Neural progenitor cell (in vitro differentiated cells): ENCODE results near the gene UNC5B. TPM values are rescaled to one million over a fixed set of nuclear protein-coding genes. Genes with fewer than 3 reads are reported as not detected.

Source experiments
- DNase-seq: peaks from one replicate; pipeline ENCODE4 v3.0.0-alpha.2; 2016; ENCODE audit warnings: low spot score
- H2AFZ ChIP-seq: fragments of 200-600 bp; sonication (generic); replicated peaks from 2 replicates; pipeline ENCODE4 v1.6.1; 2016; ENCODE audit warnings: antibody characterized with exemption
- H3F3A ChIP-seq: fragments of 200-600 bp; sonication (generic); 2 replicates; pipeline ENCODE4 v1.6.1; 2016; ENCODE audit warnings: antibody characterized with exemption, low read depth
- H3K27ac ChIP-seq: fragments of 200-600 bp; sonication (generic); 2 replicates; pipeline ENCODE4 v1.5.1; 2016; ENCODE audit warnings: mild to moderate bottlenecking
- H3K27me3 ChIP-seq: fragments of 200-600 bp; sonication (generic); 2 replicates; pipeline ENCODE4 v1.6.1; 2016; ENCODE audit warnings: mild to moderate bottlenecking, moderate library complexity
- H3K36me3 ChIP-seq: fragments of 200-600 bp; sonication (generic); 2 replicates; pipeline ENCODE4 v1.5.1; 2016
- H3K4me1 ChIP-seq: fragments of 200-600 bp; sonication (generic); 2 replicates; pipeline ENCODE4 v1.6.1; 2016; ENCODE audit warnings: mixed run types
- H3K4me2 ChIP-seq: fragments of 200-600 bp; sonication (generic); 2 replicates; pipeline ENCODE4 v1.6.1; 2016
- H3K4me3 ChIP-seq: fragments of 200-600 bp; sonication (generic); 2 replicates; pipeline ENCODE4 v1.5.1; 2016
- H3K79me2 ChIP-seq: fragments of 200-600 bp; sonication (generic); 2 replicates; pipeline ENCODE4 v1.6.1; 2016; ENCODE audit warnings: low read depth
- H3K9ac ChIP-seq: fragments of 200-600 bp; sonication (generic); 2 replicates; pipeline ENCODE4 v1.6.1; 2016
- H3K9me3 ChIP-seq: fragments of 200-600 bp; sonication (generic); 2 replicates; pipeline ENCODE4 v1.5.1; 2016; ENCODE audit warnings: low read depth
- H4K20me1 ChIP-seq: fragments of 200-600 bp; sonication (generic); 2 replicates; pipeline ENCODE4 v1.6.1; 2016; ENCODE audit warnings: low read depth
- H3K27ac Mint-ChIP-seq: 3 replicates; pipeline ENCODE4 v1.8.0; 2021; ENCODE audit warnings: mixed read lengths
- H3K27me3 Mint-ChIP-seq: 2 replicates; pipeline ENCODE4 v1.8.0; 2022; ENCODE audit warnings: low read depth, mild to moderate bottlenecking, inconsistent platforms, moderate library complexity, mixed read lengths; ENCODE audit not compliant: insufficient read depth
- H3K36me3 Mint-ChIP-seq: 3 replicates; pipeline ENCODE4 v1.8.0; 2021; ENCODE audit warnings: mixed read lengths
- H3K4me1 Mint-ChIP-seq: 3 replicates; pipeline ENCODE4 v1.8.0; 2021; ENCODE audit warnings: mixed read lengths
- H3K4me3 Mint-ChIP-seq: 3 replicates; pipeline ENCODE4 v1.8.0; 2021; ENCODE audit warnings: mild to moderate bottlenecking, moderate library complexity, mixed read lengths
- H3K9me3 Mint-ChIP-seq: 3 replicates; pipeline ENCODE4 v1.8.0; 2020; ENCODE audit warnings: mixed read lengths
- CTCF ChIP-seq: fragments of 200-600 bp; sonication (generic); IDR thresholded peaks from 2 replicates; pipeline ENCODE4 v1.5.1; 2017; ENCODE audit warnings: antibody characterized with exemption, mild to moderate bottlenecking
- EZH2 ChIP-seq: fragments of 200-600 bp; sonication (generic); IDR thresholded peaks from 2 replicates; pipeline ENCODE4 v1.6.1; 2017; ENCODE audit warnings: antibody characterized with exemption, mild to moderate bottlenecking, moderate library complexity
- EZH2phosphoT487 ChIP-seq: fragments of 200-600 bp; sonication (generic); IDR thresholded peaks from 2 replicates; pipeline ENCODE4 v1.6.1; 2017; ENCODE audit warnings: antibody characterized with exemption
- total RNA-seq: library from RNA; depleted of rRNA; stranded (reverse); fragments of >200 nt; gene quantifications from 2 replicates; pipeline ENCODE4 v1.2.3, GENCODE V29; 2015; ENCODE audit warnings: low replicate concordance

The UNC5B gene
- total RNA-seq, 1 donor from 2014 or later: 3.3 TPM

- H3K27me3 Mint-ChIP-seq: peaks cover 3% of the 10 kb centered on the region
- no peaks in the 10 kb centered on the region for H3K36me3 Mint-ChIP-seq
- H3K27ac Mint-ChIP-seq: no peak overlapping the region
- Histone ChIP-seq H2AFZ (no peak overlapping the region), H4K20me1 (no peaks in the 10 kb centered on the region), H3K4me2 (no peak overlapping the region), H3K9me3 (no peaks in the 10 kb centered on the region), H3K4me3 (no peak overlapping the region), H3K79me2 (no peaks in the 10 kb centered on the region), H3K27me3 (no peaks in the 10 kb centered on the region), H3F3A (no peaks in the 10 kb centered on the region), H3K36me3 (no peaks in the 10 kb centered on the region), H3K9ac (no peak overlapping the region), H3K27ac (no peak overlapping the region), H3K4me1 (no peaks in the 10 kb centered on the region)
- TF ChIP-seq EZH2 (no peak), CTCF (no peak), EZH2phosphoT487 (no peak)
- no peak overlapping the region for H3K4me3 Mint-ChIP-seq
- no peak for DNase-seq
- H3K9me3 Mint-ChIP-seq: no peaks in the 10 kb centered on the region
- H3K4me1 Mint-ChIP-seq: peaks cover 14% of the 10 kb centered on the region
Measured at GRCh38 chr10:71351628-71352319, 139.4 kb downstream of the UNC5B start.

Other genes starting within 250 kb of the UNC5B start
- 2.5 and 9.0 TPM in 2 replicates for gene SLC29A3, start 106.7 kb downstream of the UNC5B start, total RNA-seq
- 5.9 and 10.3 TPM in 2 replicates for gene CDH23, start 184.3 kb downstream of the UNC5B start, total RNA-seq